Suprapubic skin (tissue), 4 donors: ENCODE results near the gene APOE. TPM values are rescaled to one million over a fixed set of nuclear protein-coding genes. Genes with fewer than 3 reads are reported as not detected.
"Not testable (repeated sequence)": the region's sequence is repeated elsewhere in the genome, so short reads cannot be mapped to it uniquely, and the experiment has no call there.

Experiments
- DNase-seq, 2 donors: peaks; one replicate each; pipeline ENCODE4 v3.0.0-alpha.2; 2019; ENCODE audit warnings: low spot score in 2 of 2
- H3K27ac ChIP-seq: fragments of 200-600 bp; sonication (generic); one replicate; pipeline ENCODE4 v1.5.1; 2019
- H3K27me3 ChIP-seq: fragments of 200-600 bp; sonication (generic); one replicate; pipeline ENCODE4 v1.5.1; 2019
- H3K36me3 ChIP-seq: fragments of 200-600 bp; sonication (generic); one replicate; pipeline ENCODE4 v1.5.1; 2019
- H3K4me1 ChIP-seq: fragments of 200-600 bp; sonication (generic); one replicate; pipeline ENCODE4 v1.5.1; 2019
- H3K4me3 ChIP-seq: fragments of 200-600 bp; sonication (generic); one replicate; pipeline ENCODE4 v1.5.1; 2019; ENCODE audit warnings: mild to moderate bottlenecking
- H3K9me3 ChIP-seq: fragments of 200-600 bp; sonication (generic); one replicate; pipeline ENCODE4 v1.5.1; 2019
- EP300 ChIP-seq: sonication (generic); formaldehyde crosslinking; IDR thresholded peaks from one replicate; pipeline ENCODE4 v1.6.1; 2017; ENCODE audit warnings: antibody characterized with exemption
- POLR2A ChIP-seq, 2 donors: fragments of 450-650 bp; IDR thresholded peaks; one replicate each; pipeline ENCODE4 v1.6.1; 2017; ENCODE audit warnings: antibody characterized with exemption in 2 of 2, mild to moderate bottlenecking in 2 of 2, moderate library complexity in 2 of 2
- POLR2AphosphoS5 ChIP-seq, 3 donors: sonication (generic); formaldehyde crosslinking; IDR thresholded peaks; one replicate each; pipeline ENCODE4 v1.6.1; 2017; ENCODE audit warnings: antibody characterized with exemption in 3 of 3
- WGBS: methylation state at CpG from one replicate; pipeline ENCODE4 v1.1.5; 2018; 5-methylcytosine and 5-hydroxymethylcytosine counted together
- total RNA-seq, 4 donors: library from RNA; depleted of rRNA; stranded (reverse); fragments of >200 nt; gene quantifications; one replicate each; pipeline ENCODE4 v1.1.0, GENCODE V29; 2016
- TF ChIP-seq, protein P1 (sequence below), 2 donors: fragments of 200-600 bp in 1 of 2; fragments of 450-650 bp in 1 of 2; sonication (generic) in 1 of 2; IDR thresholded peaks; one replicate each; pipeline ENCODE4 v1.5.1; 2016 to 2019; ENCODE audit warnings: antibody characterized with exemption in 2 of 2, mild to moderate bottlenecking in 1 of 2, moderate library complexity in 1 of 2

Gene APOE
- total RNA-seq, 4 donors from 2014 or later = 418 to 859 (median 594) TPM

DNA sequence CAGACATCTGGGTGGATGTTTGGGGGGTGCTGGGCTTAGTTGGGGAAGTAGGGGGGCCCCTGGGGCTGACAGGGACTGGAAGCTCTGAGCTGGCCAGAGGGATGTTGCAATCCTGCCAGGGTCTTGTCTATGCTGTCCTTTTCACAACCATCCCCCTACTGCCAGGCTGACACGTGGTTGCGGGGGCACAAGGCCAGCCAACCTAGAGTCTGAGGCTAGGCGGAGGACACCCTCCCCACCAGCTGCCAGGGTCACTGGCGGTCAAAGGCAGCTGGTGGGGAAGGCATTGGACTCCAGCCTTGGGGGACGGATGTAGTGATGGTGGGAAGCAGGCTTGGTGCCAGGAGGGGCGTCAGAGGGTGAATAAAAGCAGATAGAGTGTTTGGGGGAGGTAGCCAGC is 7.3 kb downstream of the APOE start:
- Histone ChIP-seq H3K9me3 (no peaks in the 10 kb centered on the region), H3K36me3 (peaks cover 8% of the 10 kb centered on the region), H3K27me3 (no peaks in the 10 kb centered on the region), H3K4me3 (no peak overlapping the region), H3K4me1 (peaks cover 40% of the 10 kb centered on the region), H3K27ac (no peak overlapping the region)
- 48% methylated on average over 3 of the region's 6 CpGs for WGBS
- TF ChIP-seq, protein P1, sequence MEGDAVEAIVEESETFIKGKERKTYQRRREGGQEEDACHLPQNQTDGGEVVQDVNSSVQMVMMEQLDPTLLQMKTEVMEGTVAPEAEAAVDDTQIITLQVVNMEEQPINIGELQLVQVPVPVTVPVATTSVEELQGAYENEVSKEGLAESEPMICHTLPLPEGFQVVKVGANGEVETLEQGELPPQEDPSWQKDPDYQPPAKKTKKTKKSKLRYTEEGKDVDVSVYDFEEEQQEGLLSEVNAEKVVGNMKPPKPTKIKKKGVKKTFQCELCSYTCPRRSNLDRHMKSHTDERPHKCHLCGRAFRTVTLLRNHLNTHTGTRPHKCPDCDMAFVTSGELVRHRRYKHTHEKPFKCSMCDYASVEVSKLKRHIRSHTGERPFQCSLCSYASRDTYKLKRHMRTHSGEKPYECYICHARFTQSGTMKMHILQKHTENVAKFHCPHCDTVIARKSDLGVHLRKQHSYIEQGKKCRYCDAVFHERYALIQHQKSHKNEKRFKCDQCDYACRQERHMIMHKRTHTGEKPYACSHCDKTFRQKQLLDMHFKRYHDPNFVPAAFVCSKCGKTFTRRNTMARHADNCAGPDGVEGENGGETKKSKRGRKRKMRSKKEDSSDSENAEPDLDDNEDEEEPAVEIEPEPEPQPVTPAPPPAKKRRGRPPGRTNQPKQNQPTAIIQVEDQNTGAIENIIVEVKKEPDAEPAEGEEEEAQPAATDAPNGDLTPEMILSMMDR (IDR thresholded peaks at IDR 0.05) = no peak
- no peak for TF ChIP-seq POLR2A (IDR thresholded peaks at IDR 0.05)
- no peak for TF ChIP-seq POLR2AphosphoS5 (IDR thresholded peaks at IDR 0.05)
- TF ChIP-seq EP300 = no peak
- no peak for DNase-seq

DNA sequence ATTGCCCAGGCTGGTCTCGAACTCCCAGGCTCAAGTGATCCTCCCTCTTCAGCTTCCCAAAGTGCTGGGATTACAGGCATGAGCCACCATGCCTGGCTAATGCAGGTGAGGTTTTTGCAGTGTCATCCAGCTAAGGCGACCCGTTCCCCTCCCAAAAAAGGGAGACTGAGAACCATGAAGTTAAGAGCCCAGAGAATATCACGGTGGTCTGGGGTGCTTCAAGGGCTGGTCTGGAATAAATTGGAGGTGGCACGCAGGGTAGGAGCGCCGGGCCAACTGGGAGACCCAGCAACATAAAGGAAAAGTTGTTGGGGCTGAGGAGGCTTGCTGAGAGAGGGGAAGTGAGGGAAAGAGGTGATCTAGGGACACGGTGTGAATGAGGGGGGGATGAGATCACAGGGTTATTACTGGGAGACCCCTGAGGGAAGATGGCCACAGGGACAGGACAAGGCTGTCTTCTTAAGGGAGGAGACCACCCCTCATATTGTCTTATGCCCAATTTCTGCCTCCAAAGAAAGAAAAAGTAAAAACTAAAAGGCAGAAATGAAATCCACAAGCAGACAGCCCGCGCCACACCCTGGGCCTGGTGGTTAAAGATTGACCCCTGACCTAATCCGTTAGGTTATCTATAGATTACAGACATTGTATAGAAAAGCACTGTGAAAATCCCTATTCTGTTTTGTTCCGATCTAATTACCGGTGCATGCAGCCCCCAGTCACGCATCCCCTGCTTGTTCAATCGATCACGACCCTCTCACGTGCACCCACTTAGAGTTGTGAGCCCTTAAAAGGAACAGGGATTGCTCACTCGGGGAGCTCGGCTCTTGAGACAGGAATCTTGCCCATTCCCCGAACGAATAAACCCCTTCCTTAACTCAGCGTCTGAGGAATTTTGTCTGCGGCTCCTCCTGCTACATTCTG is 8.2 kb downstream of the APOE start:
- not testable (repeated sequence) for H3K9me3 ChIP-seq, DNase-seq, H3K27ac ChIP-seq, H3K4me3 ChIP-seq, H3K27me3 ChIP-seq, H3K36me3 ChIP-seq
- 61% methylated on average over 23 of the region's 23 CpGs for WGBS
- peaks cover 40% of the 10 kb centered on the region for H3K4me1 ChIP-seq

DNA sequence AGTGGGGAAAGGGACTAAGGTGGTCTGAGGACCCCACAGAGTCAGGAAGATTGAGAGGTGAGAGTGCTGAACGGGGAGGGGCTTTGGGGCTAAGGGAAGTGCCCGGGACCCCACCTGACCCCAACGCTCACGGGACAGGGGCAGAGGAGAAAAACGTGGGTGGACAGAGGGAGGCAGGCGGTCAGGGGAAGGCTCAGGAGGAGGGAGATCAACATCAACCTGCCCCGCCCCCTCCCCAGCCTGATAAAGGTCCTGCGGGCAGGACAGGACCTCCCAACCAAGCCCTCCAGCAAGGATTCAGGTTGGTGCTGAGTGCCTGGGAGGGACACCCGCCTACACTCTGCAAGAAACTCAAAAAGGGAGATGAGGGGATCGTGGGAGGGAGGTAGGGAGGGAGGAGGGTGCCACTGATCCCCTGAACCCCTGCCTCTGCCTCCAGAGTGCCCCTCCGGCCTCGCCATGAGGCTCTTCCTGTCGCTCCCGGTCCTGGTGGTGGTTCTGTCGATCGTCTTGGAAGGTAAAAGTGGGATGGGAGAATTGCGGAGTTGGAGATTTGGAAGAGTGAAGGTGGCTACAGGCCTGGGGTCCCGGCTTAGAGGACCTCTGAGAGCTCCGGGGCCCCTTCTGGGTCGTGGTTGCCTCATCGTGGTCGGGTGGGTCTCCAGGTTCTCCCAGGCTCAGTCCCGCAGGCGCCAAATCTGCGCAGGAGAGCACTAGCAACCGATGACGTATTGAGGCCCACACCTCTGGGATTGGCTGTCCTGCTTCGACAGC is 9.0 kb downstream of the APOE start, which contains the start of gene APOC1:
APOC1 (plus strand) TSS at position 176 of the 774 bp plus-strand sequence; CDS start at position 460, 284 bp downstream.
- 12% methylated on average over 25 of the region's 28 CpGs for WGBS
- not testable (repeated sequence) for H3K36me3 ChIP-seq, H3K9me3 ChIP-seq, H3K27me3 ChIP-seq
- Histone ChIP-seq H3K4me1 (peaks cover 39% of the 10 kb centered on the region), H3K4me3 (peak within 1 kb of the TSS; percentile 48), H3K27ac (peak within 1 kb of the TSS; percentile 23)
- DNase-seq = peak; percentile 92 to 93

DNA sequence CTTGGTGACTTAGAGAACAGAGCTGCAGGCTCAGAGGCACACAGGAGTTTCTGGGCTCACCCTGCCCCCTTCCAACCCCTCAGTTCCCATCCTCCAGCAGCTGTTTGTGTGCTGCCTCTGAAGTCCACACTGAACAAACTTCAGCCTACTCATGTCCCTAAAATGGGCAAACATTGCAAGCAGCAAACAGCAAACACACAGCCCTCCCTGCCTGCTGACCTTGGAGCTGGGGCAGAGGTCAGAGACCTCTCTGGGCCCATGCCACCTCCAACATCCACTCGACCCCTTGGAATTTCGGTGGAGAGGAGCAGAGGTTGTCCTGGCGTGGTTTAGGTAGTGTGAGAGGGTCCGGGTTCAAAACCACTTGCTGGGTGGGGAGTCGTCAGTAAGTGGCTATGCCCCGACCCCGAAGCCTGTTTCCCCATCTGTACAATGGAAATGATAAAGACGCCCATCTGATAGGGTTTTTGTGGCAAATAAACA is 18.7 kb downstream of the APOE start:
- no peaks in the 10 kb centered on the region for H3K36me3 ChIP-seq
- no peak overlapping the region for H3K4me3 ChIP-seq
- no peak overlapping the region for H3K27ac ChIP-seq
- DNase-seq = no peak
- WGBS = 75% methylated on average over 8 of the region's 8 CpGs
- no peaks in the 10 kb centered on the region for H3K9me3 ChIP-seq
- peaks cover 29% of the 10 kb centered on the region for H3K4me1 ChIP-seq
- no peaks in the 10 kb centered on the region for H3K27me3 ChIP-seq
- TF ChIP-seq, protein P1 (IDR thresholded peaks at IDR 0.05) = no peak
- no peak for TF ChIP-seq EP300
- TF ChIP-seq POLR2A (IDR thresholded peaks at IDR 0.05) = no peak
- TF ChIP-seq POLR2AphosphoS5 (IDR thresholded peaks at IDR 0.05) = no peak

DNA sequence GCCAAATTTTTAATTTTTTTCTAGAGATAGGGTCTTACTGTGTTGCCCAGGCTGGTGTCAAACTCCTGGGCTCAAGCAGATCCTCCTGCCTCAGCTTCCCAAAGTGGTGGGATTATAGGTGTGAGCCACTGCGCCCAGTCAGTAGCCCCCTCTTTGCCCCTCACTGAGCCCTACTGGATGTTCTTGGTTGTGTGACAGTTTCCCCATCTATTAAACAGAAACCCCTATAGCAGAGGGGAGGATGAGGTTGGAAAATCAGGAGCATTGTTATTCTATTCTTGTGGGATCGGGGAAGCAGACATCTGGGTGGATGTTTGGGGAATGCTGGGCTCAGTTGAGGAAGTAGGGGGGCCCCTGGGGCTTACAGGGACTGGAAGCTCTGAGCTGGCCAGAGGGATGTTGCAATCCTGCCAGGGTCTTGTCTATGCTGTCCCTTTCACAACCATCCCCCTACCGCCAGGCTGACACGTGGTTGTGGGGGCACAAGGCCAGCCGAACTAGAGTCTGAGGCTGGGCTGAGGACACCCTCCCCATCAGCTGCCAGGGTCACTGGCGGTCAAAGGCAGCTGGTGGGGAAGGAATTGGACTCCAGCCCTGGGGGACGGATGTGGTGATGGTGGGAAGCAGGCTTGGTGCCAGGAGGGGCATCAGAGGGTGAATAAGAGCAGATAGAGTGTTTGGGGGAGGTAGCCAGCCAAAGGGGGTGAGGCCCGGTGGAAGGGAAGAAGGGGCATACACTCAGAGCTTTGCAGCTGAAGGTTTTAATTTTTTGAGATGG is 19.7 kb downstream of the APOE start:
- 58% methylated on average over 8 of the region's 8 CpGs for WGBS
- DNase-seq = peak; percentile 90 to 92
- Histone ChIP-seq H3K9me3 (no peaks in the 10 kb centered on the region), H3K27ac (peak overlapping the region; percentile 38), H3K4me1 (peaks cover 29% of the 10 kb centered on the region), H3K36me3 (no peaks in the 10 kb centered on the region), H3K27me3 (no peaks in the 10 kb centered on the region), H3K4me3 (no peak overlapping the region)
- TF ChIP-seq POLR2AphosphoS5 (IDR thresholded peaks at IDR 0.05) (peak in 2 of 3 donors; percentile 13 to 48), EP300 (no peak)

DNA sequence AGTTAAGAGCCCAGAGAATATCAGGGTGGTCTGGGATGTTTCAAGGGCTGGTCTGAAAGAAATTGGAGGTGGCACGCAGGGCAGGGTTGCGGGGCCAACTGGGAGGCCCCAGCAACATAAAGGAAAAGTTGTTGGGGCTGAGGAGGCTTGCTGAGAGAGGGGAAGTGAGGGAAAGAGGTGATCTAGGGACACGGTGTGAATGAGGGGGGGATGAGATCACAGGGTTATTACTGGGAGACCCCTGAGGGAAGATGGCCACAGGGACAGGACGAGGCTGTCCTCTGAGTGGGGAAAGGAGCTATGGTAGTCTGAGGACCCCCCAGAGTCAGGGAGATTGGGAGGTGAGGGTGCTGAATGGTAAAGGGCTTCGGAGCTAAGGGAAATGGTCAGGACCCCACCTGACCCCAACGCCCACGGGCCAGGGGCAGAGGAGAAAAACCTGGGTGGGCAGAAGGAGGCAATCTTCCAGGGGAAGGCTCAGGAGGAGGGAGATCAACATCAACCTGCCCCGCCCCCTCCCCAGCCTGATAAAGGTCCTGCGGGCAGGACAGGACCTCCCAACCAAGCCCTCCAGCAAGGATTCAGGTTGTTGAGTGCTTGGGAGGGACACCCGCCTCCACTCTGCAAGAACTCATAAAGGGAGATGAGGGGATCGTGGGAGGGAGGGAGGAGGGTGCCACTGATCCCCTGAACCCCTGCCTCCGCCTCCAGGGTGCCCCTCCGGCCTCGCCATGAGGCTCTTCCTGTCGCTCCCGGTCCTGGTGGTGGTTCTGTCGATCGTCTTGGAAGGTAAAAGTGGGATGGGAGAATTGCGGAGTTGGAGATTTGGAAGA is 20.9 kb downstream of the APOE start:
- Histone ChIP-seq H3K4me3 (peak overlapping the region; percentile 37), H3K4me1 (peaks cover 29% of the 10 kb centered on the region)
- not testable (repeated sequence) for H3K9me3 ChIP-seq, H3K36me3 ChIP-seq, H3K27me3 ChIP-seq, DNase-seq, H3K27ac ChIP-seq
- 52% methylated on average over 14 of the region's 19 CpGs for whole genome bisulfite sequencing
